ENCODE results near the gene PCSK6.

- TF ChIP-seq CTCF (conservative IDR thresholded peaks at IDR 0.05; ENCODE audit: low read depth, low read length) (no peak), EZH2phosphoT487 (IDR thresholded peaks at IDR 0.05; ENCODE audit: borderline replicate concordance, low read length) (no peak), EZH2 (IDR thresholded peaks at IDR 0.05; ENCODE audit: low read length, unreplicated experiment) (no peak)
Observed at GRCh38 chr15:101328001-101328400, 161.5 kb downstream of the PCSK6 start.

Data from PC-3 (cell line).